ENCODE measurements around the gene TCF23. TPM values are rescaled to one million over a fixed set of nuclear protein-coding genes. Genes with fewer than 3 reads are reported as not detected.

The TCF23 gene
- total and polyA plus RNA-seq, 10 donors = 0.27 to 14.8 (median 2.9) TPM

DNA sequence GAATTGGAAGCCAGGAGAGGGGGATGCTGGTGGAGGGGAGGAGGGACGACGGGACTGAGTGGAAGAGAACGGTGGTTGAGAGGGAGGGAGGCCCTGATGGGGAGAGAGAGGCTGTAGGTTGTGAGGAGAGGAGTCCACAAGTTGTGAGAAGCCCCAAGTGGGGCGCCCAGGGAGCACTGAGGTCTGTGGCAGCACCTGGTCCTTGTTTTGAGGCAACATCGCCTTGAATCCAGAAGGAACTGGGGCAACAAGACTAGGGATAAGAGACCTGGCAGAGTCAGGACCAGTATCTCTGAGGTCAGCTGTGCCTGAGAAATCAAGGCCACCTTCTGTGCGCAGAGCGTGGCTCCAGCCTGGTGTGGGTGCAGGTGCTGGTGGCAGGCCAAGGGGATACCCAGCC, 10.7 kb upstream of the TCF23 start:
- intact Hi-C loops (cut with DNase I; ENCODE audit: low total_unique reads) = no loop called here
- H3K36me3 ChIP-seq = peaks cover 0 to 2% (median 0%) of the 10 kb centered on the region in 6 donors
- peaks cover 6 to 20% (median 10%) of the 10 kb centered on the region in 6 donors for H3K4me1 ChIP-seq
- H3K27ac ChIP-seq = no peak overlapping the region
- H3K4me3 ChIP-seq = no peak overlapping the region
- WGBS, 5 donors = 81 to 93% (median 86%) methylated on average over 6 to 7 of the region's 7 CpGs
- H3K9me3 ChIP-seq = no peaks in the 10 kb centered on the region
- TF ChIP-seq POLR2A (IDR thresholded peaks at IDR 0.05) (no peak), POLR2AphosphoS5 (IDR thresholded peaks at IDR 0.05) (no peak)
- TF ChIP-seq, protein P1, sequence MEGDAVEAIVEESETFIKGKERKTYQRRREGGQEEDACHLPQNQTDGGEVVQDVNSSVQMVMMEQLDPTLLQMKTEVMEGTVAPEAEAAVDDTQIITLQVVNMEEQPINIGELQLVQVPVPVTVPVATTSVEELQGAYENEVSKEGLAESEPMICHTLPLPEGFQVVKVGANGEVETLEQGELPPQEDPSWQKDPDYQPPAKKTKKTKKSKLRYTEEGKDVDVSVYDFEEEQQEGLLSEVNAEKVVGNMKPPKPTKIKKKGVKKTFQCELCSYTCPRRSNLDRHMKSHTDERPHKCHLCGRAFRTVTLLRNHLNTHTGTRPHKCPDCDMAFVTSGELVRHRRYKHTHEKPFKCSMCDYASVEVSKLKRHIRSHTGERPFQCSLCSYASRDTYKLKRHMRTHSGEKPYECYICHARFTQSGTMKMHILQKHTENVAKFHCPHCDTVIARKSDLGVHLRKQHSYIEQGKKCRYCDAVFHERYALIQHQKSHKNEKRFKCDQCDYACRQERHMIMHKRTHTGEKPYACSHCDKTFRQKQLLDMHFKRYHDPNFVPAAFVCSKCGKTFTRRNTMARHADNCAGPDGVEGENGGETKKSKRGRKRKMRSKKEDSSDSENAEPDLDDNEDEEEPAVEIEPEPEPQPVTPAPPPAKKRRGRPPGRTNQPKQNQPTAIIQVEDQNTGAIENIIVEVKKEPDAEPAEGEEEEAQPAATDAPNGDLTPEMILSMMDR (IDR thresholded peaks at IDR 0.05 in 8 of 11, conservative IDR thresholded peaks at IDR 0.05 in 3 of 11) = no peak
- no peaks in the 10 kb centered on the region for H3K27me3 ChIP-seq (replicated peaks in 1 of 7)
- no peak for DNase-seq

DNA sequence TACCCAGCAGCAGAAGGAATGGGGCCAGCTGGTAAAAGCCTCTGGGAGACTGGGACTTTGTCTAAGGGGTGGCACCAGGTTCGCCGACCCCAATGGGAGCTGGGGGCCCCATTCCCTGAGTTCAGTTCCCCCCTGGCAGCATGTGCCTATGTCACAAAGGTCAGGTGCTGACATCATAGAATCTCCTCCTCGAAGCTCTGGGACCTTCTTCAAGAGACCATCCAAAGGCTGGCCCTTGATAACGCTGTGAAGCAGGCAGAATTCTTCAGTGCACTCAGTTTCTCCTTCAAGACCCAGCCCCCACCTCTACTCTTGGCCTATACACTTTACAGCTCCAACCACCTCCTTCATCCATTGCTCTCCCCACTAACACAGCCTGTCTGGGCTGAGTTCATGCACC, 9.5 kb upstream of the TCF23 start, which contains the start of gene PRR30:
PRR30 (minus strand) TSS at position 101 of the 400 bp plus-strand sequence. CDS start 1,081 bp downstream, outside the sequence.
- DNase-seq = no peak
- 80 to 87% (median 84%) methylated on average over 4 of the region's 4 CpGs for WGBS, 5 donors

DNA sequence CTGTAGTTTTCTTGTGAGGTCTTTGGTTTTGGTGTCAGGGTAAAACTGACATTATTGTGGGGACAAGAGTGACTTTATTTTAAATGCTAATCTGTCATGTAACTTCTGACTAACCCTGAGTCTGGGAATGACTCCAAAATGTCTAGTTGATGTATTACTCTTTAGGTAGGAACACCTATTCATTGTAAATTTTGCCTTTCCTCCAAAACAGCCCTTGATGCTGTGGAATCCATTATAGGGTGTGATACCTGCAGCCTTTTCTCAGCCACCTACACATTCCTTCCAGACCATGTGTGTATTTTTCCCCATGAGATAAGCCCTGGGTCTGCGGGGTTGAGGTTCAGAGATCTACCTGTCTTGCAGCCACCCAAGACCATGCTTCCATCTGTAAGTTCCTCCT, 5.5 kb upstream of the TCF23 start:
- Histone ChIP-seq H3K4me1 (no peaks in the 10 kb centered on the region), H3K27ac (no peak overlapping the region), H3K4me3 (no peak overlapping the region), H3K9me3 (no peaks in the 10 kb centered on the region), H3K36me3 (no peaks in the 10 kb centered on the region), H3K27me3 (replicated peaks in 1 of 7) (no peaks in the 10 kb centered on the region)
- intact Hi-C loops (cut with DNase I; ENCODE audit: low total_unique reads) = no loop called here
- no peak for DNase-seq
- TF ChIP-seq POLR2A (IDR thresholded peaks at IDR 0.05) (no peak), POLR2AphosphoS5 (IDR thresholded peaks at IDR 0.05) (no peak)
- TF ChIP-seq, protein P1 (IDR thresholded peaks at IDR 0.05 in 8 of 11, conservative IDR thresholded peaks at IDR 0.05 in 3 of 11) = no peak
- WGBS, 5 donors = 84 to 100% (median 89%) methylated on average over 1 of the region's 1 CpG

More for the DNA sequence above, 9.5 kb upstream of the TCF23 start, which contains the start of gene PRR30:
- no peaks in the 10 kb centered on the region for H3K36me3 ChIP-seq
- intact Hi-C loops (cut with DNase I; ENCODE audit: low total_unique reads) = no loop called here
- TF ChIP-seq POLR2AphosphoS5 (IDR thresholded peaks at IDR 0.05) (no peak), POLR2A (IDR thresholded peaks at IDR 0.05) (no peak)
- TF ChIP-seq, protein P1 (IDR thresholded peaks at IDR 0.05 in 8 of 11, conservative IDR thresholded peaks at IDR 0.05 in 3 of 11) = no peak
- H3K27me3 ChIP-seq (replicated peaks in 1 of 7) = no peaks in the 10 kb centered on the region
- no peak within 1 kb of the TSS for H3K27ac ChIP-seq
- H3K4me3 ChIP-seq = no peak within 1 kb of the TSS
- H3K9me3 ChIP-seq = no peaks in the 10 kb centered on the region
- peaks cover 0 to 10% (median 2%) of the 10 kb centered on the region in 6 donors for H3K4me1 ChIP-seq

DNA sequence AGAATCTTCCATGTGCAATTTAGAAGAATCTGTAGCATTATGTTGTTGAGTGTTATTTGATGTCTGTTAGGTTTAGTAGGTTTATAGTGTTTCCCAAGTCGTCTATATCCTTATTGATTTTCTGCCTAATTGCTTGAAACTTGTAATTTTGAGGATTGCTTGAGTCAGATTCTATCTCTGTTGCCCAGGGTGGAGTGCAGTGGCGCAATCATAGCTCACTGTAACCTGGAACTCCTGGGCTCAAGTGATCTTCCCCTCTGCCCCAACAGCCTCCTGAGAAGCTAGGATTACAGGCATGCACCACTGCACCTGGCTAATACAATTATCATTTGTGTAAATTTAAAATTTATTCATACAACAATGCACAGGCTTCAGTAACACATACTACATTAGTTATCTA, 3.1 kb upstream of the TCF23 start:
- 78 to 87% (median 81%) methylated on average over 2 of the region's 2 CpGs for WGBS, 5 donors
- TF ChIP-seq POLR2AphosphoS5 (IDR thresholded peaks at IDR 0.05) (no peak), POLR2A (IDR thresholded peaks at IDR 0.05) (no peak)
- TF ChIP-seq, protein P1 (IDR thresholded peaks at IDR 0.05 in 8 of 11, conservative IDR thresholded peaks at IDR 0.05 in 3 of 11) = no peak
- H3K27me3 ChIP-seq (replicated peaks in 1 of 7) = peaks cover 0 to 16% (median 0%) of the 10 kb centered on the region in 7 donors
- intact Hi-C loops (cut with DNase I; ENCODE audit: low total_unique reads) = no loop called here
- no peak for DNase-seq
- no peak overlapping the region for H3K27ac ChIP-seq
- peaks cover 0 to 3% (median 0%) of the 10 kb centered on the region in 6 donors for H3K4me1 ChIP-seq
- no peaks in the 10 kb centered on the region for H3K9me3 ChIP-seq
- H3K36me3 ChIP-seq = no peaks in the 10 kb centered on the region
- H3K4me3 ChIP-seq = no peak overlapping the region
